IPS DF 4.7 (cell line): Measurements from ENCODE around the gene ROBO2.

Experiments used
- DNase-seq: peaks from one replicate; pipeline ENCODE4 v3.0.0-alpha.2; 2013; ENCODE audit warnings: low spot score; ENCODE audit errors: extremely low read depth

Gene ROBO2

DNA sequence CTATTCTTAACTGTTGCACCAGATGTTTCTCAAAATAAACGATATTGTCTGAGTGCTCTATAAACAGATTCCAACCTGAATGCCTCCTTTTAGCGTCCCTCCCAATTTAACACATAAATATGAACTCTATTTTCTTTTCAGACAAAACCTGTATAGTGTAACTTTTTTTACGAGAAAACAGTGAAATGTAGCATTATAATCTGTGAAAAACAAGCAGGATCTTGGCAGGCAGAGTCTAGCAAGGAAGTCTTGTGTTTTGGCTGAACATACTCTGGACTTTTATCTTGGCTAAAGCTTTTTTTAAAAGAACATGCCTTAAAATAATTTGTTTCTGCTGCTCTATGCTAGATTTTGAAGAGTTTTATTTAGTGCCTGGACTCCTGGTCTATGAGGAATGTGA, 150.5 kb downstream of the ROBO2 start:
- DNase-seq: no peak

DNA sequence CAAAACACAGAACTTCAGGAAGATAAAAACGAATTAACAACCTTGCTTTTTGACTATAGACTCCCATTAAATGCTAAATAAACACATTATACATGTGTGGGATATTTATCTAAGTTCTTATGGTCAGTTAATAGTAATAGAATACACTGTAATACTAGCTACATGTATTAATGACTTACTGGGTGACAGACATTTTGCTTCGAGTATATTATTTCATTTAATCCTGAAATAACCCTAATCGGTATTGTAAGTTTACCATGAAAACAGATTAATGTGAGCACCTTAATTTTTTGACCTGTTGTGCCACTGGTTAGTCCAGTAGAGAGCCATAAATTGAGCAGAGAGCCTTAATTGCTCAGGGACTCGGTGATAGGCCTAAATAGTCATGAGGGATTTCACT, 151.1 kb downstream of the ROBO2 start:
- DNase-seq: no peak

DNA sequence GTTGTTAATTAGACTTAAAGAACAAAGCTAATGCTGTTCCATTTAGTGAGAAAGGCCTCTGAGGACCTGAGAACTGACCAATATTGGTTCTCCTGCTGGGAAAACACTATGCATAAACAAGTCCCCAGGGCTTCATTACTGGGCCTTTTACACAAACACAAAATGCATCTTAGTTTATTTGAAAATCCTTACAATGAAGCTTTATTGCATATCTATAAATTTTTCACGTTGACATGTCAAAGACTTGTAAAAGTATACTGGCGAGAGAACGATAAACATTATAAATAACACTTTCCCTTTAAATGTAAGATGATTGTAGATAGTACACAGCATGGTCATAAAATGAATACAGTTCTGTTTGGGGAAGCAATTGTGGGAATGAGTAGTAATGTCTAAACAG, 151.7 kb downstream of the ROBO2 start:
- no peak for DNase-seq

DNA sequence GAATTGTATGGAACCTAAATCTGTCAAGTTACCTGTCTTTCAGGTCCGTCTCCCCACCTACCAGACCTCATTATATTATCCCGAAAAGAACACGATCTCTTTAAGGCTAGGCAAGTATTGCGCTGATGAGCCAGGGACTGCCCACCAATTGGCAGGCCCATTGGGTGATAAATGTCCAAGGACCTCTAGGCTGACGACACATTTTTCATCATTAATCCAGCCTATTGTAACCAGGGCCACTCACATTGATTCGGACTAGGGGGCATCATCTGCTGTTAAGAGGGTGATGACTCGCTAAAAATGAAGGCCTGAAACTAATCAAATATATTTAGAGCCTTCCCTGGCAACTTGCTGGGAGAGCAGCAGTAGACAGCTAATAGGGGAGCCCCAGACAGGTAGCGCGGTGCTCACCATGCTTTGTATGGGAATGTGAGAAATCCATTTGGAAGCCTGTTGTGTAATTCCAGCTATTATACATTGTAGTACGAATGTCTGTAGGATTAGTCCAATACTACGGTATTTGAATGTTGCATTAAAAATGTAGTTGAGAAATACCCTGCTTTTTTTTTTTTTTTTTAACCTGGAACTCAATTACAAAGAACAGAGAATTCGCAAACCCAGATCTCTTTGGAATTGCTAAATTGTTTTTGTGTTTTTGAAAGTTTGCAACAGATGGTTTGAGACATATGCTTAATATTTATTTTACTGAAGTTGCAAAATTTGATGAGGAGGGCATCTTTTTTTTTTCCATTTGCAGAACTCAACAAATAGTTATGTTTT, 156.1 kb downstream of the ROBO2 start:
- no peak for DNase-seq

DNA sequence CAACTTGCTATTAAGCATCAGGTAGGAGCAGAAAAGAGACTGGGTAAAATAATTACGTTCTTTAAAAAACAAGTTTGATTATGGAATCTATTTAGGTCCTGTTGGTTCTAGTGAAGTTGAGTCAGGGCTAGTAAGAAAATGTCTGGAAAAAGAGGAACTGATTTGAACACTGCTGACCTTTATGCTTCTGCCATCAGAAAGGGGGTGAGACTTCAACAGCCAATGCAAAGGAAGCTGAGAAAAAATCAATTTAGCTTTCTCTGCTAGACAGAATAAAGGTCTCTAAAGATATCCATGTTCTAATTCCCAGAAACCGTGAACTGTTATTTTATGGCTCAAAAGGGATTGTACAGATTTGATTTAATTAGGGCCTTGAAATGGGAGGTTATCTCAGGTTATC, 157.5 kb downstream of the ROBO2 start:
- DNase-seq: no peak

DNA sequence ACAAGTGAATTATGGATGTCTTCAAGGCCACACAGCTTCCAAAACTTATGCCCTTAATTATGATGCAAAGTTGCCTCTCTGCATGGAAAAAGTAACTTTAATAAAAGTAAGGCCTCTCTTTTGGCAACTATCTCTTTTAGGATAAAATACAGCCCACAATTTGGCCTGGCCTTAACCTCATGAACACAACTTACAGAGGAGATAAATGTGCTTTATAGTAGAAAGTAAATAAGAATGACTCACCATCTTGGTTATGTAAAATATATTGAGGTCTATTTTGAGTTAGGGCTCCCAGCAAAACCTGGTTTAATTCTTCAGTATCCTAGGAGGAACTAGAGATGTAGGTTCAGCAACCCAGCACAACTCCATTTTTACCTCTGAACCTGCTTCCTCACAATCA, 164.0 kb downstream of the ROBO2 start:
- DNase-seq: no peak

DNA sequence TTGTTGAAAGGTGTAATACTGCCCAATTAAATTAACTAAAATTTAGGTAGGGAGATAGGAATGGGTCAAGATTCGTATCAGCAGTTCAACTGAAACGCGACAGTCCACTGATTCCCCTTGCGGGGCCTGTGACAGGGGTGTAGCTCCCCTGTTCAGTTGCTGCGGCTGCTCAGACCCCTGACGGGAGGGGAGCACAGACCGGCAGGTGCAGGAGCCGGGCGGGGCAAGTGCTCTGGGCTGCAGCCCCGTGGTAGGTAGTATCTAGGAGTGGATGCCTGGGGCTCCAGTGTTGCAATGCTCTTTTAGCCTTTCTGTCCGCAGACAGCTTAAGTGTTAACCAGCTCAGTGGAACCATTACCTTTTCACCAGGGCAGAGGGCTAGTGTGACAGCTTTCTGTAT, 164.9 kb downstream of the ROBO2 start:
- no peak for DNase-seq

DNA sequence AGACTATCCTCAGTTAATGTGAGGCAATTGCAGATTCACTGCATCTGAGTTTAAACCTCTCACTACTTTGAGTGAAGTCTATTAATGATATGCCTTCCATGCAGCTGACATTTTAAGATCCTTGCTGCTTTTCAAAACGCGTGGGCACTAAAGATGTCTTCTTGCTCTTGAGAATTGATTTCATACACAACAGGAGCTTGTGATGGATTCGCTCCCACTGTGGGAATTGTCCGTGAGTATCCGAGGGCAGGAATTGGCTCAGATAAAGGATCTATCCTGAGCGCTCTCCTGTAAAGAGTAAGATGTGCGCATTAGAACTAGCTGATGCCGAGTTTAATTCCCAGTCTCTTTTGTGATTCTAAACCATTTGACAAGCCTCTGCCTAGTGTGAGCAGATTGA, 167.9 kb downstream of the ROBO2 start:
- no peak for DNase-seq

DNA sequence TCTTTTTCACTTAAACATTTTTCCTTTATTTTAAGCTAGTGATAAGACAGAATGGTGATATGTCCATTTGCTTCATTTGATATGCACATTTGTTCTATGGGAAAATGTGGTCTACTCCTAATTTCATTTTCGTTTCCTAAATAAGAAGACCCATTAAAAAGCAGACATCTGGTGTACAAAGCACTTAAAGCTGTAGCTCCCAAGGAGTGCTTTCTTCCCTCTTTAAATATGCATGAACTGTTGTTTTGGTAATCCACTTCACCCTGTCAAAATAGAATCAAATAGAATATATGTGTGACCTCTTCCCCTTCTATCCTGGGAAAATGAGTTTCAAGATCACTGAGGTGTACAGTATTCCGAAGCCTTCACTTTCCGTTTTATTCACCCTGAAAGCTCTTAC, 182.8 kb downstream of the ROBO2 start:
- no peak for DNase-seq

DNA sequence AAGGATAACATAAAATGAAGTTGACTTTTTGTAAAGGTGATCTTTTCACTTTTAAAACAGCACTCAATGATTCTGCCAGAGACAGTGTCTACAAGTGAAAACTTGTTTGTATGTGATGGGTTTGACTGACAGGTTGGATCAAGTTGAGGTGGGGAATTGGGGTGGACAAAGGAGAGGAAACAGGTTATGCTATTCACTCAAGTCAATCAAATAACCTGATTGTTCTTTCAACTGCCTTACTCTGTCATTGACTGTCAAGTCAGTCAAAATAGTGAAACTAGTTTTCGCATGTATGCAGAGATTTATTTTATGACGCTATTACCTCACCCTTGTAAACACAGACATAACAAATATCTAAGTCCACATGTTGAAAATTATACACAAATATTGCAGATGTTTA, 187.7 kb downstream of the ROBO2 start:
- no peak for DNase-seq

DNA sequence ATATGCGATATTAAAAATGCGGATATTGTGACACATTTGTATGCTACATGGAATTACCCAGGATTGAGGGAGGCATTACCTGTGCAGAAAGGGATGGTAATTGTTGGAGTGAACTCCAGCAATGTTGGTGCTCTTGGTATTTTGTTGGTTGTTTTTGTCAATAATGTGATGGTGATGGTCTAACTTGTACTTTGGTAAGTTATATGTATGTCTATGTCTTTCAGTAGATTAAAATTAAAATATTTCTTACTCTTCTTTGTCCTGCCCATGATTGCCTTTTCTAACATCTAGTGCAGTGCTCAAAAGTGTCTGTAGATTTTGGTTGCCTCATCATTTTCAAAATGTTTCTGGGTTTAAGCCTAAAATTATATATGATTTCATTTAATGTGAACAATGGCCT, 192.7 kb downstream of the ROBO2 start:
- no peak for DNase-seq

DNA sequence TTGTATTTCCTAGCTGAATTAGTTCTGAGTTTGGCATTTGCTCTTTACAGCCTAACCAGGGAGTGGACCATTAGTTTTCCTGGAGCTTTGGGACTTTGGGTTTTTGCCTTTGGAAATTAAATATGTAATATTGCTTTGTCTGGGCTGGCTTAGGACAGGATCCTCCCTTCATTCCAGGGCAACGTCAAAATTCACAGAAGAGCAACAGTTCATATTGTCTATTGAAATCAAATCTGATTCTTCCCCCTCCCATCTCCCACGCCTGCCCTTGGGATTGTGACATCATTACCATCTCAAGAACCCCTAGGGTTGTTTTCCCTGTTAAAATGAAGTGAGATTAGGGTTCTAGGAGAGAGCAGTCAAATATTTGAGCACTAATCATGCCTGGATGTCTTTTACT, 194.1 kb downstream of the ROBO2 start:
- DNase-seq: no peak

DNA sequence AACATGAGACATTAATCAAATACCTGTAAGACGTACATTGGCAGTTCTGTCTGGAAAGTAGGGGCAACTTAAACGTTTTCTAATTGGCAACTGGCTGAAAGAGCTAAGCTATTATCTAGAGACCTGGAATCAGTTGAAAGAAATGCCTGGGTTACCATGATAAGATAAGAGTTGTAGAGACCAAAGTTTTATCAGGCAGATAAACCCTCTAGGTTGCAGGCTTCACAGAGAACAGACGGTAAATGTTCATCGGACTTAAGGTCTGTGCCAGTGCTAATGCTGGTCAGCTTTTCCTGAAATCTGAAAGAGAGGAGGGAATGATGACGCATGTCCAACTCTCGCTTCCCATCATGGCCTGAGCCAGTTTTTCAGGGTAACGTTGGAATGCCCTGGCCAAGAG, 196.2 kb downstream of the ROBO2 start:
- DNase-seq: no peak

DNA sequence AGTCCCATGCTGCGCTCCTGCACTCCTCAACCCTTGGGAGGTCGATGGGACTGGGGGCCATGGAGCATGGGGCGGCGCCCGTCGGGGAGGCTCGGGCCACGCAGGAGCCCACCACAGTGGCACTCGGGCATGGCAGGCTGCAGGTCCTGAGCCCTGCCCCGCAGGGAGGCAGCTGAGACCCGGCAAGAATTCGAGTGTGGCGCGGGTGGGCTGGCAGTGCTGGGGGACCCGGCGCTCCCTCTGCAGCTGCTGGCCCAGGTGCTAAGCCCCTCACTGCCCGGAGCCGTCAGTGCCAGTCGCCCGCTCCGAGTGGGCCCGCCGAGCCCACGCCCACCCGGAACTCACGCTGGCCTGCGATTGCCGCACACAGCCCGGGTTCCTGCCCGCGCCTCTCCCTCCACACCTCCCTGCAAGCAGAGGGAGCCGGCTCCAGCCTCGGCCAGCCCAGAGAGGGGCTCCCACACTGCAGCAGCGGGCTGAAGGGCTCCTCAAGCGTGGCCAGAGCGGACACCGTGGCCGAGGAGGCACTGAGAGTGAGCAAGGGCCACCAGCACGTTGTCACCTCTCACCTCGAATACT, 200.3 kb downstream of the ROBO2 start:
- DNase-seq: no peak

DNA sequence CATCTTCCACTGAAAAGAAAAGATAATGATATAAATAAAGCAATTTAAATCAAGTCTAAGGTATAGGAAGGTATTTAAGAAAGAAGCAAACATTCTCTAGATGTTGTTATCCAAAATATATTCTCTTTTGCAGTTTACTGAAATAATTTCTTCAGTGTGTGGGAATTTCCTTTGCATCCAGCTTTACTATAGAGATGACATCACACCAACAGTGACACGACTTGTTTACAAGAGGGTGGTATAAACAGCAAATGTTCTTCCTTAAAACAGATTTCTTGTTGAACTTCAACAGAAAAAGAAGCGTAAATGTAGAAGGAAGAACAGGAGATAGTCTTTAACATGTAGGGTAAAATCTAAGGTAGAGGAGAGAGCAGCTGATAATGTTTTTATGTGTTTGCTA, 202.5 kb downstream of the ROBO2 start:
- no peak for DNase-seq

DNA sequence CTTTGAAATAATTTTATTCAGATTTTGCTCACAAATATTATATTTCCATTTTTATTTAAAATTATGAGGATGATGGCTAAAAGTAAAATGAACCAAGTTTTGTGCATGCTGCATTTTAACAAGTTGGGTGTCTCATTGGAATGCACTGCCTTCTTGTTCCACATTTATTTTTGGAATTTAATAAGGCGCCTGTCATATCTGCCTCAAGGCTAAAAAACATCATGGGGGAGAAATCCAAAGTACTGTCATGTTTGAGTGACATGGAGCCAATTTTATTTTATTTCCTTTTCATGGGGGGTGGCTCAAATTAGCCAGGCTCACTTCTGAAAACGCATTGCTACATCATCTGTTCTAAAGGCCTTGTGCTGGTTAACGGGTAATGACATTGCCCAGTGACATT, 205.1 kb downstream of the ROBO2 start:
- DNase-seq: no peak

DNA sequence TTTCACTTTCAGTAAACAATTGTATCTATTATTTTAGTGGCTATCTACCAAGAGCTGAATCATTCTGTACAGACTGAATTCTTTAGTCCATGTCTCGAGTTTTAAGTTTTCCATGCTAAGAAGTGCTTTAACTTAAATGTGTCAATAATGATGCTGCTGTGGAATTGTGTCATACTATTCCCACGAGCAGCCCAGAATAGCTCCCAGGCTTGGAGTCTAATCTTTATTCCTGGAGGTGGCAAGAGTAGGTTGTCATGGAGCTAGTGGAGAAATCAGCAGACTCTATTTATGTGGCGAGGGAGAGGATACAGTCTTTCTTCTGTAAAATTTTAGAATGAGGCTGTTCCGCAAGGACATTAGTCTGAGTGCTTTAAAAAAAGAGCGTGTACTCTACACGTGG, 207.2 kb downstream of the ROBO2 start:
- DNase-seq: no peak

DNA sequence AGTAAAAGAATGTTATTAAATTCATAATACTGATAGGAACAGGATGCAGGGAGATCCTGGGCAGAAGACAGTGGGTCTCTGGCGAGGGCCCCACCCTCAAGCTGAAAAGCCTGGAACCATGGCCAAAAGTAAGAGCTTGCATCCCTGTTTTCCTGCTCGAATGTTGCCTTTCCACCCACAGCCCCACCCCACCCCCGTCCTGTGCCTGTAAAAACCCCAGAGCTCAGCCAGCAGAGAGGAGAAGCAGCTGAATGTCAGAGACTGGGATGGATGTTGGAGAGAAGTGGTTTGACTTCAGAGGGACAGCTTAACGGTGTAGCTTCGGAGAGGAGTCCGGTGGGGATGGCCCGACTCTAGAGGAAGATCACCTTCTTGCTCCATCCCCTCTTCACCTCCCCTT, 207.9 kb downstream of the ROBO2 start:
- no peak for DNase-seq

DNA sequence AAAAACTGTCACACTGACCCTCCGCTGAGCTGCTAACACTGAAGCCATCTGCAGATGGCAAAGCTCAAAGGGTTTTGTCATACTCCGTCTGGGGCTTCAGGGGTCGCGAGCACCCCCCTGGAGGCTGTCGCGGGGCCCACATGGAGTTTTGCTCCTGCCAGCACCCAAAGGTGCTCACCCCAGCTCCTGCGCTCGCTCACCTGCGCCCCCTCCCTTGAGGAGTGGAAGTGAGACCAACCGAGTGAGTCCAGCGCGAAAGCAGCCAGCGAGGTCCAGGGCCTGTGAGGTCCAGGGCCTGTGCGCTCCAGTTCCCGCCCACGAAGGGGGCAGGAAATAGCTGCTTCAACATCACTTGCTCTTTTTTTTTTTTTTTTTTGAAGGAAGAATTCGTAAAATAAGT, 208.5 kb downstream of the ROBO2 start:
- no peak for DNase-seq

DNA sequence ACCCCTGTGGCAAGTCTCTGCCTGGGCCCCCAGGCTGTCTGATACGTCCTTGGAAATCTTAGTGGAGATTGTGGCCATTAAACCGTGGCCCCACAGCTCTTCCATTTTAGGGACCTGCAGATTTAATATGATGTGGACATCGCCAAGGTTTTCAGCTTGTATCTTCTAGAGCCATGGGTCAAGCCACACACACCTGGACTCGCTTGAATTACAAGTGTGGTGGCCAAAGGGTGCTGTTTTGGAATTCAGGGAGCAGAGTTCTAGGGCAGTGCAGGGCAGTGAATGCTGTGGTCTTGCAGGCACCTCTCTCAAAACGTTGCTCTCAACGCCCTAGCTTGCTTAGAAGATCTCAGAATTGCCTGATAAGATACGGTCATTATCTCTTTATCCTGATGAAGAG, 211.2 kb downstream of the ROBO2 start:
- no peak for DNase-seq

DNA sequence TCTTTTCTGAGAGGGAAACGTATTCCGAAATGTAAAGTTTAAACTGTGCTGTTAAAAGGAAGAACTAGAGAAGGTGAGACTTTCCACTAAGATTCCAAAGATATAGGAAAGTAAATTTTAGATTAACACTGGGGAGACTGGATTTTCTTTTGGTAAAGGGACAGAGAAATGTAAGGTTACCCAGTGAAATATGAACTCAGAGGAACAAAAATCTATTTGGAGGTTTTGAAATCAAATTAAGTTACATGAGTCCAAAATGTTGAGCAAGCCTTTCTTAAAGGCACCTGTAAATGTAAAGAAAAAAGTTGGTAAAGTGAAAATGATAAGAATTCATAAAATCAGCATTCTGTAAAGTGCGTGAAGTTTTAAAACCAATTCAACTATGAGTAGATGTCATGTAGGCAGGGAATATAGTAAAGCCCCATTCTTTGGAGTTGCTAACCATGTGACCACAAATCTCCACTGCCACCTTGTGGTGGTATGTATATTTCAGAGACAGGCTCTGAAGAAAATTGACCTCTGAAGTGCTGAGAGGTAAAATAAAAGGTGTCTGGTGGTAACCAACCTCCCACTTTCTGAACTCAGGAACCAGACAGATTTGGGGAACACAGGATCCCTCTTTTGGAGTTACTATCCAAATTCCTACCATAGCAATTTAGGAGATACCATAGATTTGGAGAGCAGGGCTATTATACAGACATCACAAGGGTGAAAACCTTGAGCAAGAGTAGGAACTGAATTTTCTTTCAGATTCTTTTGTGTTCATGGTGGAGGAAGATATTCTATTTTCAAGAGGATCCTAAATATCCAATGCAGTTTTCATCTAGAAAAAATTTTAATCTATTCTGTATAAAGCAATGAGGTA, 215.3 kb downstream of the ROBO2 start:
- DNase-seq: peak; percentile 44
